SKM-1 (cell line): ENCODE results near the gene DSG2.

Experiments
- DNase-seq: peaks from one replicate; lab custom pipeline; 2025; ENCODE audit not compliant: unreplicated experiment; lab: John Stamatoyannopoulos, UW

The DSG2 gene

DNA sequence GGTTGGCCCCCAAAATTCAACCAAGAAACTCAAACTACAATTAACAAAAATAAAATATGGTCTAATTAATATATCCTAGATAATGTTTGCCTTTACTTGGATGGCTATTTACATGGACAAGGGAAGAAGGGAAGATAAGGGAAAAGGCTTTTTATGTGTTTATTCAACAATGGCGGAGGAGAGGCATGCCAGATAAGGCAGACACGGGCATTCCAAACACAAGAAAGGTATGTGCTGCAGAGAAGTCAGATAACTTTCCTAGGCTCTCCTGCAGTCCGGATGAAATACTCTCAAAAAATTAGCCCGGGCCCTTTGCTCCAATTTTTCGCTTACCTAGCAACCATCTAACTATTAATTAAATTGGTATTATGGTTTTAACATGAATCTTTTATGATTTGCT lies 88.6 kb downstream of the DSG2 start:
- DNase-seq = no peak

DNA sequence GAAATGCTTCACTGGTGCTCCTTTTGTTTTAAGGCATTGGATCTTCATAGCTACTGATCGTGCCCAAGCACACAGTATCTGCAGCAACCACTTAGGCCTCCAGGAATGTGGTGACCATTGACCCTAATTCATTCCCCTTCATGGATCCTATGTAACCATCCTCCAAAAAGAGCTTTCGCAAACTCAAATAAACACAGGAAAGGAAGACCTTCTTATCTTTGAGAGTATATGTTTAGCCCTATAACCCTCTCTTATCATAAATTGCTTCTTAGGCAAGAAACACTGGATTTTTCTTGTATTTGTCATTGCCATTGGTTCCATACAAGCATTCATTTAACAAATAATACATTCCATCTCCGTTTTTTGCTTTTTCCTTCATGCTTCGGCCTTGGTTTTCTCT lies 89.6 kb downstream of the DSG2 start:
- DNase-seq = no peak

DNA sequence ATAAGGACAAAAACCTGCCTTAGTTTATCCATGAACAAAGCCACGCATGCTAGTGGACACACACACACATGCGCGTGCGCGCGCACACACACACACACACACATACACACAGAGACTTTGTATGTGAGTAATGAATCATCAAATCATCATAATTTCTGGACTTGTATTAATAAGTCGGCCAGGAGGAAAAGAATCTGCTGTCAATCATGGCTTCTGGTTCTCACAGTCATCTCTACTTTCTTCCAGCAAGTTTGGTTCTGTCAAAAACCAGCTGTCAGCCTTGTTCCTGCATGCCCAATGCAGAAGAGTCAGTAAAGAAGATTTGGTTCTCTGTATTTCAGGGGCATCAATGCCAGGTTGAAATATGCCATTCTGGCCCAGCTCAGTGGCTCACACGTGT lies 92.6 kb downstream of the DSG2 start:
- DNase-seq = no peak

DNA sequence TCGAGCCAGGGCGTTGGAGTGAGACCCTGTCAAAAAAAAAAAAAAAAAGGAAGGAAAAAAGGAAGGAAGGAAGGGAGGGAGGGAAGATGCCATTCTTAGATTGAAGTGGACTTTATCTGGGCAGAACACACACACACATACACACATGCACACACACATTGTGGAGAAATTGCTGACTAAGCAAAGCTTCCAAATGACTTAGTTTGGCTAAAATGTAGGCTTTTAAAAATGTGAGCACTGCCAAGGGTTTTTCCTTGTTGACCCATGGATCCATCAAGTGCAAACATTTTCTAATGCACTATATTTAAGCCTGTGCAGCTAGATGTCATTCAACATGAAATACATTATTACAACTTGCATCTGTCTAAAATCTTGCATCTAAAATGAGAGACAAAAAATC lies 93.1 kb downstream of the DSG2 start:
- no peak for DNase-seq

DNA sequence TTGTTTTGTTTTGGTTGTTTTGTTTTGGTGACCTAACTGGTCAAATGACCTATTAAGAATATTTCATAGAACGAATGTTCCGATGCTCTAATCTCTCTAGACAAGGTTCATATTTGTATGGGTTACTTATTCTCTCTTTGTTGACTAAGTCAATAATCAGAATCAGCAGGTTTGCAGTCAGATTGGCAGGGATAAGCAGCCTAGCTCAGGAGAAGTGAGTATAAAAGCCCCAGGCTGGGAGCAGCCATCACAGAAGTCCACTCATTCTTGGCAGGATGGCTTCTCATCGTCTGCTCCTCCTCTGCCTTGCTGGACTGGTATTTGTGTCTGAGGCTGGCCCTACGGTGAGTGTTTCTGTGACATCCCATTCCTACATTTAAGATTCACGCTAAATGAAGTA lies 93.7 kb downstream of the DSG2 start, which contains the start of gene TTR:
TSS of gene TTR (plus strand) at position 250 of the 400 bp plus-strand sequence. CDS start at position 276, 26 bp downstream.
- DNase-seq = no peak

DNA sequence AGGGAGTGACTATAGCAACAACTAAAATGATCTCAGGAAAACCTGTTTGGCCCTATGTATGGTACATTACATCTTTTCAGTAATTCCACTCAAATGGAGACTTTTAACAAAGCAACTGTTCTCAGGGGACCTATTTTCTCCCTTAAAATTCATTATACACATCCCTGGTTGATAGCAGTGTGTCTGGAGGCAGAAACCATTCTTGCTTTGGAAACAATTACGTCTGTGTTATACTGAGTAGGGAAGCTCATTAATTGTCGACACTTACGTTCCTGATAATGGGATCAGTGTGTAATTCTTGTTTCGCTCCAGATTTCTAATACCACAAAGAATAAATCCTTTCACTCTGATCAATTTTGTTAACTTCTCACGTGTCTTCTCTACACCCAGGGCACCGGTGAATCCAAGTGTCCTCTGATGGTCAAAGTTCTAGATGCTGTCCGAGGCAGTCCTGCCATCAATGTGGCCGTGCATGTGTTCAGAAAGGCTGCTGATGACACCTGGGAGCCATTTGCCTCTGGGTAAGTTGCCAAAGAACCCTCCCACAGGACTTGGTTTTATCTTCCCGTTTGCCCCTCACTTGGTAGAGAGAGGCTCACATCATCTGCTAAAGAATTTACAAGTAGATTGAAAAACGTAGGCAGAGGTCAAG lies 94.7 kb downstream of the DSG2 start:
- no peak for DNase-seq

DNA sequence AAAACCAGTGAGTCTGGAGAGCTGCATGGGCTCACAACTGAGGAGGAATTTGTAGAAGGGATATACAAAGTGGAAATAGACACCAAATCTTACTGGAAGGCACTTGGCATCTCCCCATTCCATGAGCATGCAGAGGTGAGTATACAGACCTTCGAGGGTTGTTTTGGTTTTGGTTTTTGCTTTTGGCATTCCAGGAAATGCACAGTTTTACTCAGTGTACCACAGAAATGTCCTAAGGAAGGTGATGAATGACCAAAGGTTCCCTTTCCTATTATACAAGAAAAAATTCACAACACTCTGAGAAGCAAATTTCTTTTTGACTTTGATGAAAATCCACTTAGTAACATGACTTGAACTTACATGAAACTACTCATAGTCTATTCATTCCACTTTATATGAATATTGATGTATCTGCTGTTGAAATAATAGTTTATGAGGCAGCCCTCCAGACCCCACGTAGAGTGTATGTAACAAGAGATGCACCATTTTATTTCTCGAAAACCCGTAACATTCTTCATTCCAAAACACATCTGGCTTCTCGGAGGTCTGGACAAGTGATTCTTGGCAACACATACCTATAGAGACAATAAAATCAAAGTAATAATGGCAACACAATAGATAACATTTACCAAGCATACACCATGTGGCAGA lies 97.3 kb downstream of the DSG2 start:
- DNase-seq = no peak

DNA sequence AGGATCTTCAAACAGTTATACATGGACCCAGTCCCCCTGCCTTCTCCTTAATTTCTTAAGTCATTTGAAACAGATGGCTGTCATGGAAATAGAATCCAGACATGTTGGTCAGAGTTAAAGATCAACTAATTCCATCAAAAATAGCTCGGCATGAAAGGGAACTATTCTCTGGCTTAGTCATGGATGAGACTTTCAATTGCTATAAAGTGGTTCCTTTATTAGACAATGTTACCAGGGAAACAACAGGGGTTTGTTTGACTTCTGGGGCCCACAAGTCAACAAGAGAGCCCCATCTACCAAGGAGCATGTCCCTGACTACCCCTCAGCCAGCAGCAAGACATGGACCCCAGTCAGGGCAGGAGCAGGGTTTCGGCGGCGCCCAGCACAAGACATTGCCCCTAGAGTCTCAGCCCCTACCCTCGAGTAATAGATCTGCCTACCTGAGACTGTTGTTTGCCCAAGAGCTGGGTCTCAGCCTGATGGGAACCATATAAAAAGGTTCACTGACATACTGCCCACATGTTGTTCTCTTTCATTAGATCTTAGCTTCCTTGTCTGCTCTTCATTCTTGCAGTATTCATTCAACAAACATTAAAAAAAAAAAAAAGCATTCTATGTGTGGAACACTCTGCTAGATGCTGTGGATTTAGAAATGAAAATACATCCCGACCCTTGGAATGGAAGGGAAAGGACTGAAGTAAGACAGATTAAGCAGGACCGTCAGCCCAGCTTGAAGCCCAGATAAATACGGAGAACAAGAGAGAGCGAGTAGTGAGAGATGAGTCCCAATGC lies 98.3 kb downstream of the DSG2 start:
- DNase-seq = no peak

DNA sequence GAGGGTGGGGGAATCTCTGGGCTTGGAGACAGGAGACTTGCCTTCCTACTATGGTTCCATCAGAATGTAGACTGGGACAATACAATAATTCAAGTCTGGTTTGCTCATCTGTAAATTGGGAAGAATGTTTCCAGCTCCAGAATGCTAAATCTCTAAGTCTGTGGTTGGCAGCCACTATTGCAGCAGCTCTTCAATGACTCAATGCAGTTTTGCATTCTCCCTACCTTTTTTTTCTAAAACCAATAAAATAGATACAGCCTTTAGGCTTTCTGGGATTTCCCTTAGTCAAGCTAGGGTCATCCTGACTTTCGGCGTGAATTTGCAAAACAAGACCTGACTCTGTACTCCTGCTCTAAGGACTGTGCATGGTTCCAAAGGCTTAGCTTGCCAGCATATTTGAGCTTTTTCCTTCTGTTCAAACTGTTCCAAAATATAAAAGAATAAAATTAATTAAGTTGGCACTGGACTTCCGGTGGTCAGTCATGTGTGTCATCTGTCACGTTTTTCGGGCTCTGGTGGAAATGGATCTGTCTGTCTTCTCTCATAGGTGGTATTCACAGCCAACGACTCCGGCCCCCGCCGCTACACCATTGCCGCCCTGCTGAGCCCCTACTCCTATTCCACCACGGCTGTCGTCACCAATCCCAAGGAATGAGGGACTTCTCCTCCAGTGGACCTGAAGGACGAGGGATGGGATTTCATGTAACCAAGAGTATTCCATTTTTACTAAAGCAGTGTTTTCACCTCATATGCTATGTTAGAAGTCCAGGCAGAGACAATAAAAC lies 100.2 kb downstream of the DSG2 start:
- no peak for DNase-seq
